SK-N-SH treated with all-trans-retinoic acid at 6 μM for 48 hours (cell line): Measurements from ENCODE around the gene PDSS2.

Experiments
- ATAC-seq: fragments of 200-7000 bp; cut with Tn5 transposase; 3 replicates; pipeline ENCODE4 v1.9.1; 2020; ENCODE audit warnings: mild to moderate bottlenecking, moderate library complexity
- ARNTL ChIP-seq: fragments of 450-650 bp; formaldehyde crosslinking; IDR thresholded peaks from 2 replicates; pipeline ENCODE4 v1.5.0; 2020; ENCODE audit warnings: low read depth, mild to moderate bottlenecking, moderate library complexity, borderline replicate concordance
- BACH2 ChIP-seq: fragments of 250-450 bp; sonication (Bioruptor Pico); IDR thresholded peaks from 2 replicates; pipeline ENCODE4 v1.9.0; 2021; ENCODE audit warnings: mild to moderate bottlenecking, borderline replicate concordance
- CSDC2 ChIP-seq: fragments of 250-450 bp; sonication (Bioruptor Pico); IDR thresholded peaks from 2 replicates; pipeline ENCODE4 v1.5.0; 2020; ENCODE audit warnings: mild to moderate bottlenecking, moderate library complexity
- GLIS3 ChIP-seq: fragments of 250-450 bp; sonication (Bioruptor Pico); IDR thresholded peaks from 2 replicates; pipeline ENCODE4 v1.5.0; 2020; ENCODE audit warnings: mild to moderate bottlenecking, moderate library complexity
- OSR1 ChIP-seq: fragments of 250-450 bp; sonication (Bioruptor Pico); IDR thresholded peaks from 2 replicates; pipeline ENCODE4 v1.8.0; 2022; ENCODE audit warnings: moderate library complexity, mild to moderate bottlenecking, inconsistent platforms
- PPARA ChIP-seq: fragments of 250-450 bp; sonication (Bioruptor Pico); IDR thresholded peaks from 2 replicates; pipeline ENCODE4 v1.5.0; 2020; ENCODE audit warnings: mild to moderate bottlenecking, borderline replicate concordance
- RARB ChIP-seq: fragments of 250-450 bp; sonication (Bioruptor Pico); IDR thresholded peaks from 2 replicates; pipeline ENCODE4 v1.8.0; 2021; ENCODE audit warnings: mild to moderate bottlenecking, moderate library complexity
- SNAI2 ChIP-seq: fragments of 250-450 bp; sonication (Bioruptor Pico); IDR thresholded peaks from 2 replicates; pipeline ENCODE4 v1.5.0; 2020; ENCODE audit warnings: mild to moderate bottlenecking, moderate library complexity
- TCF4 ChIP-seq: fragments of 250-450 bp; sonication (Bioruptor Pico); IDR thresholded peaks from 2 replicates; pipeline ENCODE4 v1.8.0; 2021; ENCODE audit warnings: mild to moderate bottlenecking, moderate library complexity, borderline replicate concordance
- ZC3H10 ChIP-seq: fragments of 250-450 bp; sonication (Bioruptor Pico); IDR thresholded peaks from 2 replicates; pipeline ENCODE4 v1.5.1; 2021; ENCODE audit warnings: mild to moderate bottlenecking, moderate library complexity
- ZFP3 ChIP-seq: fragments of 250-450 bp; sonication (Bioruptor Pico); IDR thresholded peaks from 2 replicates; pipeline ENCODE4 v1.5.0; 2020; ENCODE audit warnings: mild to moderate bottlenecking, moderate library complexity
- ZFP30 ChIP-seq: fragments of 450-650 bp; formaldehyde crosslinking; IDR thresholded peaks from 2 replicates; pipeline ENCODE4 v1.5.0; 2022; ENCODE audit warnings: mild to moderate bottlenecking, moderate library complexity
- ZNF565 ChIP-seq: fragments of 450-650 bp; formaldehyde crosslinking; conservative IDR thresholded peaks from 2 replicates; pipeline ENCODE4 v1.5.0; 2020; ENCODE audit warnings: low read depth, mild to moderate bottlenecking, moderate library complexity
- ZNF70 ChIP-seq: fragments of 450-650 bp; formaldehyde crosslinking; IDR thresholded peaks from 2 replicates; pipeline ENCODE4 v1.5.0; 2020; ENCODE audit warnings: mild to moderate bottlenecking, moderate library complexity
- ZNF8 ChIP-seq: fragments of 450-650 bp; formaldehyde crosslinking; IDR thresholded peaks from 2 replicates; pipeline ENCODE4 v1.5.0; 2020; ENCODE audit warnings: mild to moderate bottlenecking, moderate library complexity
- TF ChIP-seq, protein P1 (sequence below): fragments of 250-450 bp; sonication (Bioruptor Pico); IDR thresholded peaks from 2 replicates; pipeline ENCODE4 v1.8.0; 2020; ENCODE audit warnings: mild to moderate bottlenecking, moderate library complexity, borderline replicate concordance
- TF ChIP-seq, protein P2 (sequence below): fragments of 250-450 bp; sonication (Bioruptor Pico); IDR thresholded peaks from 2 replicates; pipeline ENCODE4 v1.5.1; 2021; ENCODE audit warnings: mild to moderate bottlenecking, moderate library complexity
- TF ChIP-seq, protein P3 (sequence below): fragments of 250-450 bp; sonication (Bioruptor Pico); IDR thresholded peaks from 2 replicates; pipeline ENCODE4 v1.5.0; 2020; ENCODE audit warnings: mild to moderate bottlenecking, moderate library complexity
- TF ChIP-seq, protein P4 (sequence below): fragments of 250-450 bp; sonication (Bioruptor Pico); IDR thresholded peaks from 2 replicates; pipeline ENCODE4 v1.5.1; 2020; ENCODE audit warnings: low read depth, mild to moderate bottlenecking, moderate library complexity
- TF ChIP-seq, protein P5 (sequence below): fragments of 250-450 bp; sonication (Bioruptor Pico); IDR thresholded peaks from 2 replicates; pipeline ENCODE4 v1.8.0; 2021; ENCODE audit warnings: low read depth, mild to moderate bottlenecking, moderate library complexity, borderline replicate concordance

PDSS2 gene

DNA sequence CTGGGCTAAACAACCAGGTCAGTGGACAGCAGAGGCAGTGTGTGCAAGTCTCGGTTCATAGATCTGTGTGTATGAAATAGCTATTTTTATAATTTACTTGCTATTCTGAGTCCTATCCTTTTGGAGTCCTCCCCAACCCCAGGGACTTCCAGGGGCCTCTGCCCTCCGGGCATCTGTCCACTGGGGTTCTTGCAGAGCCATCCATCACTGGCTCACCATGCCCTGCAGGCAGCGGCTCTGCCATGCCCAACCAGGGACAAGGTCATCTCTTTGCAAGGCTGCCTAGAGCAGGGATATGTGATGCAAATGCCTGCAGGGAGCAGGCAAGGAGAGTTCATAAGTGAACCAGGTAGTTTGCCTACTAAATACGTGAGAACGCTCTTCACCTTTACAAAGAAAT lies 333.6 kb downstream of the PDSS2 start:
- no peak for ATAC-seq
- TF ChIP-seq ZNF8 (CRISPR knock-in tag), result no peak
- TF ChIP-seq GLIS3 (CRISPR knock-in tag), result no peak
- TF ChIP-seq OSR1 (CRISPR knock-in tag), result no peak
- no peak for TF ChIP-seq RARB
- TF ChIP-seq, protein P1, sequence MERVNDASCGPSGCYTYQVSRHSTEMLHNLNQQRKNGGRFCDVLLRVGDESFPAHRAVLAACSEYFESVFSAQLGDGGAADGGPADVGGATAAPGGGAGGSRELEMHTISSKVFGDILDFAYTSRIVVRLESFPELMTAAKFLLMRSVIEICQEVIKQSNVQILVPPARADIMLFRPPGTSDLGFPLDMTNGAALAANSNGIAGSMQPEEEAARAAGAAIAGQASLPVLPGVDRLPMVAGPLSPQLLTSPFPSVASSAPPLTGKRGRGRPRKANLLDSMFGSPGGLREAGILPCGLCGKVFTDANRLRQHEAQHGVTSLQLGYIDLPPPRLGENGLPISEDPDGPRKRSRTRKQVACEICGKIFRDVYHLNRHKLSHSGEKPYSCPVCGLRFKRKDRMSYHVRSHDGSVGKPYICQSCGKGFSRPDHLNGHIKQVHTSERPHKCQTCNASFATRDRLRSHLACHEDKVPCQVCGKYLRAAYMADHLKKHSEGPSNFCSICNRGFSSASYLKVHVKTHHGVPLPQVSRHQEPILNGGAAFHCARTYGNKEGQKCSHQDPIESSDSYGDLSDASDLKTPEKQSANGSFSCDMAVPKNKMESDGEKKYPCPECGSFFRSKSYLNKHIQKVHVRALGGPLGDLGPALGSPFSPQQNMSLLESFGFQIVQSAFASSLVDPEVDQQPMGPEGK (CRISPR knock-in tag), result no peak
- no peak for TF ChIP-seq ZFP3 (CRISPR knock-in tag)
- TF ChIP-seq TCF4, result no peak
- no peak for TF ChIP-seq SNAI2 (CRISPR knock-in tag)
- no peak for TF ChIP-seq ZFP30 (CRISPR knock-in tag)
- TF ChIP-seq, protein P2, sequence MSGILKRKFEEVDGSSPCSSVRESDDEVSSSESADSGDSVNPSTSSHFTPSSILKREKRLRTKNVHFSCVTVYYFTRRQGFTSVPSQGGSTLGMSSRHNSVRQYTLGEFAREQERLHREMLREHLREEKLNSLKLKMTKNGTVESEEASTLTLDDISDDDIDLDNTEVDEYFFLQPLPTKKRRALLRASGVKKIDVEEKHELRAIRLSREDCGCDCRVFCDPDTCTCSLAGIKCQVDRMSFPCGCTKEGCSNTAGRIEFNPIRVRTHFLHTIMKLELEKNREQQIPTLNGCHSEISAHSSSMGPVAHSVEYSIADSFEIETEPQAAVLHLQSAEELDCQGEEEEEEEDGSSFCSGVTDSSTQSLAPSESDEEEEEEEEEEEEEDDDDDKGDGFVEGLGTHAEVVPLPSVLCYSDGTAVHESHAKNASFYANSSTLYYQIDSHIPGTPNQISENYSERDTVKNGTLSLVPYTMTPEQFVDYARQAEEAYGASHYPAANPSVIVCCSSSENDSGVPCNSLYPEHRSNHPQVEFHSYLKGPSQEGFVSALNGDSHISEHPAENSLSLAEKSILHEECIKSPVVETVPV (CRISPR knock-in tag), result no peak
- TF ChIP-seq BACH2 (CRISPR knock-in tag), result no peak
- TF ChIP-seq, protein P3, sequence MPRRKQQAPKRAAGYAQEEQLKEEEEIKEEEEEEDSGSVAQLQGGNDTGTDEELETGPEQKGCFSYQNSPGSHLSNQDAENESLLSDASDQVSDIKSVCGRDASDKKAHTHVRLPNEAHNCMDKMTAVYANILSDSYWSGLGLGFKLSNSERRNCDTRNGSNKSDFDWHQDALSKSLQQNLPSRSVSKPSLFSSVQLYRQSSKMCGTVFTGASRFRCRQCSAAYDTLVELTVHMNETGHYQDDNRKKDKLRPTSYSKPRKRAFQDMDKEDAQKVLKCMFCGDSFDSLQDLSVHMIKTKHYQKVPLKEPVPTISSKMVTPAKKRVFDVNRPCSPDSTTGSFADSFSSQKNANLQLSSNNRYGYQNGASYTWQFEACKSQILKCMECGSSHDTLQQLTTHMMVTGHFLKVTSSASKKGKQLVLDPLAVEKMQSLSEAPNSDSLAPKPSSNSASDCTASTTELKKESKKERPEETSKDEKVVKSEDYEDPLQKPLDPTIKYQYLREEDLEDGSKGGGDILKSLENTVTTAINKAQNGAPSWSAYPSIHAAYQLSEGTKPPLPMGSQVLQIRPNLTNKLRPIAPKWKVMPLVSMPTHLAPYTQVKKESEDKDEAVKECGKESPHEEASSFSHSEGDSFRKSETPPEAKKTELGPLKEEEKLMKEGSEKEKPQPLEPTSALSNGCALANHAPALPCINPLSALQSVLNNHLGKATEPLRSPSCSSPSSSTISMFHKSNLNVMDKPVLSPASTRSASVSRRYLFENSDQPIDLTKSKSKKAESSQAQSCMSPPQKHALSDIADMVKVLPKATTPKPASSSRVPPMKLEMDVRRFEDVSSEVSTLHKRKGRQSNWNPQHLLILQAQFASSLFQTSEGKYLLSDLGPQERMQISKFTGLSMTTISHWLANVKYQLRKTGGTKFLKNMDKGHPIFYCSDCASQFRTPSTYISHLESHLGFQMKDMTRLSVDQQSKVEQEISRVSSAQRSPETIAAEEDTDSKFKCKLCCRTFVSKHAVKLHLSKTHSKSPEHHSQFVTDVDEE (CRISPR knock-in tag), result no peak
- no peak for TF ChIP-seq ZNF70 (CRISPR knock-in tag)
- TF ChIP-seq ARNTL (CRISPR knock-in tag), result no peak
- TF ChIP-seq ZC3H10 (CRISPR knock-in tag), result no peak
- TF ChIP-seq, protein P4, sequence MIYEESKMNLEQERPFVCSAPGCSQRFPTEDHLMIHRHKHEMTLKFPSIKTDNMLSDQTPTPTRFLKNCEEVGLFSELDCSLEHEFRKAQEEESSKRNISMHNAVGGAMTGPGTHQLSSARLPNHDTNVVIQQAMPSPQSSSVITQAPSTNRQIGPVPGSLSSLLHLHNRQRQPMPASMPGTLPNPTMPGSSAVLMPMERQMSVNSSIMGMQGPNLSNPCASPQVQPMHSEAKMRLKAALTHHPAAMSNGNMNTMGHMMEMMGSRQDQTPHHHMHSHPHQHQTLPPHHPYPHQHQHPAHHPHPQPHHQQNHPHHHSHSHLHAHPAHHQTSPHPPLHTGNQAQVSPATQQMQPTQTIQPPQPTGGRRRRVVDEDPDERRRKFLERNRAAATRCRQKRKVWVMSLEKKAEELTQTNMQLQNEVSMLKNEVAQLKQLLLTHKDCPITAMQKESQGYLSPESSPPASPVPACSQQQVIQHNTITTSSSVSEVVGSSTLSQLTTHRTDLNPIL (CRISPR knock-in tag), result no peak
- TF ChIP-seq ZNF565 (CRISPR knock-in tag), result no peak
- TF ChIP-seq PPARA (CRISPR knock-in tag), result no peak
- TF ChIP-seq CSDC2 (CRISPR knock-in tag), result no peak

DNA sequence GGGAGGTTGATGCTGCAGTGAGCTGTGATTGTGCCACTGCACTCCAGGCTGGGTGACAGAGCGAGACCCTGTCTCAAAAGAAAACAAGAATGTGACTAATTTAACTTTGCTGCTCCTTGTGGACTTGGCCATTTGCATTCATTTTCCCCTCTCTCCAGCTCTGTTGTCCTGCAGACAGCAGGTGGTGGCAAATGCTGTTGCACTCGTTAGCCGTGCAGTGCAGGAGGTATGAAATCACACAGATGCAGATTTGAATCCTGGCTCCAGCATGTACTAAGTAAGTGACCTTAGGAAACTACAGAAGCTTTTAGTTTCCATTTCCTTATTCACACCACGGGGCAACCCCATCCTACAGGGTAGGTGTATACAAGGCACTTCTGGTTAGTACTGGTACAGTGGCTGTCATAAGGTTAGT lies 334.4 kb downstream of the PDSS2 start:
- TF ChIP-seq, protein P5, sequence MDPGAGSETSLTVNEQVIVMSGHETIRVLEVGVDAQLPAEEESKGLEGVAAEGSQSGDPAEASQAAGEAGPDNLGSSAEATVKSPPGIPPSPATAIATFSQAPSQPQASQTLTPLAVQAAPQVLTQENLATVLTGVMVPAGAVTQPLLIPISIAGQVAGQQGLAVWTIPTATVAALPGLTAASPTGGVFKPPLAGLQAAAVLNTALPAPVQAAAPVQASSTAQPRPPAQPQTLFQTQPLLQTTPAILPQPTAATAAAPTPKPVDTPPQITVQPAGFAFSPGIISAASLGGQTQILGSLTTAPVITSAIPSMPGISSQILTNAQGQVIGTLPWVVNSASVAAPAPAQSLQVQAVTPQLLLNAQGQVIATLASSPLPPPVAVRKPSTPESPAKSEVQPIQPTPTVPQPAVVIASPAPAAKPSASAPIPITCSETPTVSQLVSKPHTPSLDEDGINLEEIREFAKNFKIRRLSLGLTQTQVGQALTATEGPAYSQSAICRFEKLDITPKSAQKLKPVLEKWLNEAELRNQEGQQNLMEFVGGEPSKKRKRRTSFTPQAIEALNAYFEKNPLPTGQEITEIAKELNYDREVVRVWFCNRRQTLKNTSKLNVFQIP (CRISPR knock-in tag), result no peak
- no peak for TF ChIP-seq ZFP30 (CRISPR knock-in tag)
- no peak for TF ChIP-seq ZC3H10 (CRISPR knock-in tag)
- no peak for TF ChIP-seq OSR1 (CRISPR knock-in tag)
- TF ChIP-seq BACH2 (CRISPR knock-in tag), result no peak
- no peak for TF ChIP-seq ZNF70 (CRISPR knock-in tag)
- no peak for TF ChIP-seq SNAI2 (CRISPR knock-in tag)
- no peak for TF ChIP-seq ZNF565 (CRISPR knock-in tag)
- TF ChIP-seq, protein P3 (CRISPR knock-in tag), result no peak
- TF ChIP-seq ARNTL (CRISPR knock-in tag), result no peak
- TF ChIP-seq TCF4, result no peak
- no peak for ATAC-seq
